Brain microvascular endothelial cell (primary cell): ENCODE data around the gene ZSWIM2.

Experiments
- DNase-seq: peaks from one replicate; pipeline ENCODE4 v3.0.0-alpha.2; 2020
- H3K27ac ChIP-seq: fragments of 250-450 bp; sonication (Bioruptor Pico); 2 replicates; pipeline ENCODE4 v1.5.1; 2020; ENCODE audit warnings: mild to moderate bottlenecking, moderate library complexity
- H3K27me3 ChIP-seq: fragments of 250-450 bp; sonication (Bioruptor Pico); replicated peaks from 2 replicates; pipeline ENCODE4 v1.5.1; 2020; ENCODE audit warnings: mild to moderate bottlenecking
- H3K36me3 ChIP-seq: fragments of 250-450 bp; sonication (Bioruptor Pico); replicated peaks from 2 replicates; pipeline ENCODE4 v1.5.1; 2020; ENCODE audit warnings: mild to moderate bottlenecking
- H3K4me3 ChIP-seq: 2 replicates; pipeline ENCODE4 v1.5.1; 2011; ENCODE audit warnings: low read depth, mild to moderate bottlenecking, control low read depth, low read length, moderate library complexity
- CTCF ChIP-seq: IDR thresholded peaks from 2 replicates; pipeline ENCODE4 v1.5.1; 2011; ENCODE audit warnings: low read depth, mild to moderate bottlenecking, moderate library complexity, low read length, control low read depth, inconsistent platforms; ENCODE audit errors: missing control alignments
- in situ Hi-C: cut with HindIII; loops from 2 replicates; pipeline ENCODE4 v1.10.0; 2017; ENCODE audit warnings: low sequenced_read_pairs, low pct_ligation_motif_present

ZSWIM2 gene

GRCh38 chr2:186889101-186889879 is 40.3 kb upstream of the ZSWIM2 start:
- in situ Hi-C loops, result no loop called here
- H3K27ac ChIP-seq, result no peak overlapping the region
- no peak for TF ChIP-seq CTCF
- no peaks in the 10 kb centered on the region for H3K27me3 ChIP-seq
- H3K36me3 ChIP-seq, result no peaks in the 10 kb centered on the region
- DNase-seq, result no peak
- H3K4me3 ChIP-seq, result no peak overlapping the region

GRCh38 chr2:186887107-186888090 is 38.4 kb upstream of the ZSWIM2 start:
- in situ Hi-C loops, result no loop called here
- Histone ChIP-seq H3K27ac (no peak overlapping the region), H3K36me3 (no peaks in the 10 kb centered on the region), H3K27me3 (no peaks in the 10 kb centered on the region), H3K4me3 (no peak overlapping the region)
- no peak for DNase-seq
- TF ChIP-seq CTCF, result no peak

- no peak overlapping the region for H3K27ac ChIP-seq
- no peak for TF ChIP-seq CTCF
- no peaks in the 10 kb centered on the region for H3K36me3 ChIP-seq
- peak; percentile 12 for DNase-seq
- in situ Hi-C loops, result no loop called here
- no peaks in the 10 kb centered on the region for H3K27me3 ChIP-seq
- H3K4me3 ChIP-seq, result no peak overlapping the region
These were observed 35.6 kb upstream of the ZSWIM2 start for GRCh38 chr2:186884587-186884986.

GRCh38 chr2:186883666-186884065 is 34.7 kb upstream of the ZSWIM2 start:
- H3K4me3 ChIP-seq, result no peak overlapping the region
- no peak for DNase-seq
- H3K36me3 ChIP-seq, result no peaks in the 10 kb centered on the region
- H3K27ac ChIP-seq, result no peak overlapping the region
- no peak for TF ChIP-seq CTCF
- H3K27me3 ChIP-seq, result no peaks in the 10 kb centered on the region
- in situ Hi-C loops, result no loop called here

- in situ Hi-C loops, result no loop called here
- TF ChIP-seq CTCF, result no peak
These were observed 33.6 kb upstream of the ZSWIM2 start for GRCh38 chr2:186882511-186883071.

More at GRCh38 chr2:186882511-186883071, 33.6 kb upstream of the ZSWIM2 start:
- H3K27ac ChIP-seq, result no peak overlapping the region
- no peaks in the 10 kb centered on the region for H3K27me3 ChIP-seq
- H3K4me3 ChIP-seq, result no peak overlapping the region
- H3K36me3 ChIP-seq, result no peaks in the 10 kb centered on the region
- DNase-seq, result no peak
